ENCODE measurements around the gene RBKS.

- no peak for TF ChIP-seq POLR2A (IDR thresholded peaks at IDR 0.05)
- TF ChIP-seq CTCF (IDR thresholded peaks at IDR 0.05), result no peak
Observed at GRCh38 chr2:27815860-27816438, 74.2 kb downstream of the RBKS start.

Data from thyroid gland (tissue), 4 donors.